T-helper 1 cell treated with Interleukin-12 subunit alpha and Interleukin-12 subunit beta and Interleukin-4 antibody, amounts not matched to agents 30 μg/mL and 1 μg/mL, for 36 hours (primary cell): Measurements from ENCODE around the gene ATP2B1.

Source experiments
- H3K27ac Mint-ChIP-seq: one replicate; pipeline ENCODE4 v1.8.0; 2021; ENCODE audit warnings: mild to moderate bottlenecking, mixed read lengths
- H3K27me3 Mint-ChIP-seq: one replicate; pipeline ENCODE4 v1.8.0; 2021; ENCODE audit warnings: low read depth, mixed read lengths
- H3K36me3 Mint-ChIP-seq: one replicate; pipeline ENCODE4 v1.8.0; 2021; ENCODE audit warnings: low read depth, mixed read lengths
- H3K4me1 Mint-ChIP-seq: one replicate; pipeline ENCODE4 v1.8.0; 2021; ENCODE audit warnings: low read depth, mixed read lengths
- H3K4me3 Mint-ChIP-seq: one replicate; pipeline ENCODE4 v1.8.0; 2021; ENCODE audit warnings: mild to moderate bottlenecking, moderate library complexity, mixed read lengths
- H3K9me3 Mint-ChIP-seq: one replicate; pipeline ENCODE4 v1.8.0; 2021; ENCODE audit warnings: mixed read lengths

The ATP2B1 gene

GRCh38 chr12:89665556-89665955, 43.1 kb downstream of the ATP2B1 start:
- no peaks in the 10 kb centered on the region for H3K27me3 Mint-ChIP-seq
- H3K4me3 Mint-ChIP-seq, result no peak overlapping the region
- H3K9me3 Mint-ChIP-seq, result no peaks in the 10 kb centered on the region
- H3K27ac Mint-ChIP-seq, result no peak overlapping the region
- peaks cover 11% of the 10 kb centered on the region for H3K4me1 Mint-ChIP-seq
- H3K36me3 Mint-ChIP-seq, result peaks cover 8% of the 10 kb centered on the region

DNA sequence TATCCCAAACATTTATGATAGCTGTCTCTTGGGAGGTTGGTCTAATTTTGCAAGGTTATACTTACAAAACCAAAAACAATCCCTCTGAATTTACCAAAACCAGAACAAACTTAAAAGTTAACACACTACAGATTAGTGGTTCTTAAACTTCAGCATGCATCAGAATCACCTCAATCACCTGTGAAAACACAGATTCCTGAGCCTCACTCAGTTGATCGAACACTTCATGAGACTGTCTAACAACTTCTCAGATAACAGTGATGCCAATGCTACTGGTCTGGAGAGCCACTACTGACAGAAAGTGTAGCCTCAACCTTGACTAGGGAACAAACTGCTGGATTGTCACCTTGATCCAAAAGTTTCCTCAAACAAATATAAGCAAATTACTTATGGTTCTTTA, 44.2 kb downstream of the ATP2B1 start:
- peaks cover 11% of the 10 kb centered on the region for H3K4me1 Mint-ChIP-seq
- H3K36me3 Mint-ChIP-seq, result peaks cover 8% of the 10 kb centered on the region
- H3K4me3 Mint-ChIP-seq, result no peak overlapping the region
- no peaks in the 10 kb centered on the region for H3K27me3 Mint-ChIP-seq
- H3K27ac Mint-ChIP-seq, result no peak overlapping the region
- H3K9me3 Mint-ChIP-seq, result no peaks in the 10 kb centered on the region

DNA sequence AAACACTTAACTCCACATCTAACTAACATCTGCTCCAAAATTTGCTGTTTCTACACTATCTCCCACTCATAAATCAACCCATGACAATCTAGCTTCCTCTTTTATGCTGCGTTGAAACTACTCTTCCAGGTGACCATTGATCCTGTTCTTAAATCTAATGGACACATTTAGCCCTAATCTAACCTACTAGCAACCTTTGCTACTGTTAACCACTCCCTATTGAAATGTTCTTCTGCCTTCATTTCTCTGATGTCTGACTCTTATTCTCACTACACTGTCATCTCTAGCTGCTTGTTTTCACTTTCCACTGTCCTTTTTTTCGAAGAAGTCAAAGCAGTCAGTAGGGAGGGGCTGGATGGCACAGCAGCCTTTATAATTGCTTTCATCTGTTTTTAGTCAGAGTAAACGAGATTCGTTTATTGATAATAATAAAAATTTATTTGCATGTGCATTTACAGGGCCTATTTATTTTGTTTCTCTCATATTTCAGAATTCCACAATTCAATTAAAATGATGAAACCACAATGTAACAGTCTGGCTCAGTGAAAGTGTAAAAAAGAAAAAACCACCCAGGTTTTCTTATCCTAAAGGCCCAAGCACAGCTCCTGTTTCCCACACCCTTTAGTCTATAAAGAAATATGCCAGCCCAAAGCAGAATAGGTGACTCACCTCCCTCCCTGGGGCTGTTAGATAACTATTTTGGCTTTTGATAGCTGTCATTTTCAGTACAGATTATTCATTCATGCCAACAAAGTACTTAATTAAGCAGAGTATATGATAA, 44.9 kb downstream of the ATP2B1 start:
- no peak overlapping the region for H3K27ac Mint-ChIP-seq
- H3K36me3 Mint-ChIP-seq, result peaks cover 8% of the 10 kb centered on the region
- no peak overlapping the region for H3K4me3 Mint-ChIP-seq

GRCh38 chr12:89662623-89663022, 46.0 kb downstream of the ATP2B1 start:
- peaks cover 7% of the 10 kb centered on the region for H3K36me3 Mint-ChIP-seq
- H3K4me3 Mint-ChIP-seq, result no peak overlapping the region
- H3K9me3 Mint-ChIP-seq, result no peaks in the 10 kb centered on the region
- no peaks in the 10 kb centered on the region for H3K27me3 Mint-ChIP-seq
- H3K4me1 Mint-ChIP-seq, result peaks cover 11% of the 10 kb centered on the region
- H3K27ac Mint-ChIP-seq, result no peak overlapping the region

More for the DNA sequence above, 44.9 kb downstream of the ATP2B1 start:
- H3K9me3 Mint-ChIP-seq, result no peaks in the 10 kb centered on the region
- no peaks in the 10 kb centered on the region for H3K27me3 Mint-ChIP-seq
- peaks cover 11% of the 10 kb centered on the region for H3K4me1 Mint-ChIP-seq

GRCh38 chr12:89661706-89662330, 46.8 kb downstream of the ATP2B1 start:
- Mint-ChIP-seq H3K36me3 (peaks cover 3% of the 10 kb centered on the region), H3K4me3 (no peak overlapping the region), H3K9me3 (no peaks in the 10 kb centered on the region), H3K27me3 (no peaks in the 10 kb centered on the region), H3K4me1 (peaks cover 11% of the 10 kb centered on the region), H3K27ac (no peak overlapping the region)

- H3K27ac Mint-ChIP-seq, result no peak overlapping the region
- H3K4me1 Mint-ChIP-seq, result peaks cover 7% of the 10 kb centered on the region
- peaks cover 2% of the 10 kb centered on the region for H3K36me3 Mint-ChIP-seq
- H3K9me3 Mint-ChIP-seq, result no peaks in the 10 kb centered on the region
- H3K4me3 Mint-ChIP-seq, result no peak overlapping the region
- no peaks in the 10 kb centered on the region for H3K27me3 Mint-ChIP-seq
Measured at GRCh38 chr12:89657739-89658138, 50.9 kb downstream of the ATP2B1 start.

DNA sequence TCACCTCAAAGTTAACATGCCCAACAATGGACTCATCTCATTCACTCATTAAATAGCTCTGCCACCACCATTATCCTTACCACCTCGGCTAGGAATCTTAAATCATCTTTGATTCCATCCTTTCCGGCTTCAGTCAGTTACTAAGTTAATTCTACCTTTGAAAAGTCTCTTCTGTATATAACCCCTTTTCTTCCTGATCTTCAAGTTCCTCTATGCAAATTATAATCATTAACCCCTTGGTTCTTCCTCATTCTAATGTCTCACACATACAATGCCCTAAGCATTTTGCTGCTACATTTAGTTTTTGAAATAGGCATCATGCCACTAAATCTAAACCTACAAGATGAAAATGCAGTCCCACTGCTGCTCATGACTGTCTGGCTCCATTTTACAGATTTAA, 51.6 kb downstream of the ATP2B1 start:
- no peaks in the 10 kb centered on the region for H3K27me3 Mint-ChIP-seq
- H3K27ac Mint-ChIP-seq, result no peak overlapping the region
- no peaks in the 10 kb centered on the region for H3K9me3 Mint-ChIP-seq
- peaks cover 5% of the 10 kb centered on the region for H3K4me1 Mint-ChIP-seq
- peaks cover 4% of the 10 kb centered on the region for H3K36me3 Mint-ChIP-seq
- H3K4me3 Mint-ChIP-seq, result no peak overlapping the region

GRCh38 chr12:89655841-89656240, 52.8 kb downstream of the ATP2B1 start:
- Mint-ChIP-seq H3K36me3 (peaks cover 7% of the 10 kb centered on the region), H3K27me3 (no peaks in the 10 kb centered on the region), H3K9me3 (no peaks in the 10 kb centered on the region), H3K4me3 (no peak overlapping the region), H3K27ac (no peak overlapping the region), H3K4me1 (no peaks in the 10 kb centered on the region)

DNA sequence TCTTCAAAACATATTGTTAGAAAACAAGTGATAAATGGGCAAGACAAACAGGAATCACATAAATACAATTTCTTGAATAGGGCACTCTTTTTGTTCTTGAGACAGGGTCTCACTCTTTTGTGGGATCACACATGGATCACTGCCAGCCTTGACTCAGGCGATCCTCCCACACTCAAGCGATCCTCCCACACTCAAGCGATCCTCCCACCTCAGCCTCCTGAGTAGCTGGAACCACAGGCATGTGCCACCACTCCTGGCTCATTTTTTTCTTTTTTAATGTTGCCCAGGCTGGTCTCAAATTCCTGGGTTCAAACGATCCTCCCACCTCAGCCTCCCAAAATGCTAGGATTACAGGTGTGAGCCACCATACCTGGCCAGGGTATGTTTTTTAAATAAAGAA, 57.4 kb downstream of the ATP2B1 start:
- peaks cover 8% of the 10 kb centered on the region for H3K36me3 Mint-ChIP-seq
- H3K27ac Mint-ChIP-seq, result no peak overlapping the region
- H3K4me3 Mint-ChIP-seq, result no peak overlapping the region
- no peaks in the 10 kb centered on the region for H3K27me3 Mint-ChIP-seq
- no peaks in the 10 kb centered on the region for H3K9me3 Mint-ChIP-seq
- no peaks in the 10 kb centered on the region for H3K4me1 Mint-ChIP-seq

GRCh38 chr12:89650239-89650638, 58.4 kb downstream of the ATP2B1 start:
- H3K4me1 Mint-ChIP-seq, result no peaks in the 10 kb centered on the region
- no peaks in the 10 kb centered on the region for H3K9me3 Mint-ChIP-seq
- no peak overlapping the region for H3K4me3 Mint-ChIP-seq
- H3K27me3 Mint-ChIP-seq, result no peaks in the 10 kb centered on the region
- no peak overlapping the region for H3K27ac Mint-ChIP-seq
- H3K36me3 Mint-ChIP-seq, result peaks cover 8% of the 10 kb centered on the region

- Mint-ChIP-seq H3K27ac (no peak overlapping the region), H3K4me1 (no peaks in the 10 kb centered on the region), H3K36me3 (peaks cover 8% of the 10 kb centered on the region), H3K4me3 (no peak overlapping the region), H3K27me3 (no peaks in the 10 kb centered on the region), H3K9me3 (no peaks in the 10 kb centered on the region)
Measured at GRCh38 chr12:89649820-89650219, 58.8 kb downstream of the ATP2B1 start.

GRCh38 chr12:89649139-89649538, 59.5 kb downstream of the ATP2B1 start:
- no peak overlapping the region for H3K4me3 Mint-ChIP-seq
- peaks cover 8% of the 10 kb centered on the region for H3K36me3 Mint-ChIP-seq
- H3K9me3 Mint-ChIP-seq, result no peaks in the 10 kb centered on the region
- H3K4me1 Mint-ChIP-seq, result no peaks in the 10 kb centered on the region
- H3K27ac Mint-ChIP-seq, result no peak overlapping the region
- no peaks in the 10 kb centered on the region for H3K27me3 Mint-ChIP-seq

DNA sequence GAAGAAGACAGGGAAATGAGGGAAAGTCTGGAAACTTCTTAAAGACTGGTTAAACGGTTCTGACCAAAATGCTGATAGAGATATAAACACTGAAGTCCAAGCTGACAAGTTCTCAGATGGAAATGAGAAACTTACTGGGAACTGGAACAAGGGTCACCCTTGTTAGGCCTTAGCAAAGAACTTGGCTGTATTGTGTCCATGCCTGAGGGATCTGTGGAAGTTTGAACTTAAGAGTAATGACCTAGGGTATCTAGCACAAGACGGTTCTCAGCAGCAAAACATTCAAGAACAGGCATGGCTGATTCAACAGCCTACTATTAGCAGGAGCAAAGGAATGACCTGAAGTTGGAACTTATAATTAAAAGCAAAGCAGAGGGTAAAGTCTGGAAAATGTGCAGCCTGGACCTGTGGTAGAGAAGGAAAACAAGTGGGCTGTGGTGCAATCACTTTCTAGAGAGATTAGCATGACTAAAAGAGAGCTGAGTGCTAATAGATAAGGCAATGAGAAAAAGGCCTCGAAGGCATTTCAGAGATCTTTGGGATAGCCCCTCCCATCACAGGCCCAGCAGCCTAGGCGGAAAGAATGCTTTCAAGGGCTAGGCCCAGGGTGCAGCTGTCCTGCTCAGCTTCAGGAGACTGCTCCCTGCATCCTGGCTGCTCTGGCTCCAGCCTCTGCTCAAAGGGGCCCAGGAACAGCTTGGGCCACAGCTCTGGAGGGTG, 60.3 kb downstream of the ATP2B1 start:
- no peak overlapping the region for H3K4me3 Mint-ChIP-seq
- peaks cover 8% of the 10 kb centered on the region for H3K36me3 Mint-ChIP-seq
- no peak overlapping the region for H3K27ac Mint-ChIP-seq
- no peaks in the 10 kb centered on the region for H3K9me3 Mint-ChIP-seq
- no peaks in the 10 kb centered on the region for H3K27me3 Mint-ChIP-seq
- H3K4me1 Mint-ChIP-seq, result no peaks in the 10 kb centered on the region

- Mint-ChIP-seq H3K36me3 (peaks cover 7% of the 10 kb centered on the region), H3K27ac (no peak overlapping the region), H3K9me3 (peaks cover 5% of the 10 kb centered on the region), H3K4me3 (no peak overlapping the region), H3K27me3 (no peaks in the 10 kb centered on the region), H3K4me1 (no peaks in the 10 kb centered on the region)
Measured at GRCh38 chr12:89645434-89645833, 63.2 kb downstream of the ATP2B1 start.

GRCh38 chr12:89642959-89643358, 65.7 kb downstream of the ATP2B1 start:
- Mint-ChIP-seq H3K4me1 (no peaks in the 10 kb centered on the region), H3K27me3 (no peaks in the 10 kb centered on the region), H3K4me3 (no peak overlapping the region), H3K9me3 (peaks cover 5% of the 10 kb centered on the region), H3K27ac (no peak overlapping the region), H3K36me3 (peaks cover 4% of the 10 kb centered on the region)
